H1 (cell line): ENCODE measurements around the gene SNRK. TPM values are rescaled to one million over a fixed set of nuclear protein-coding genes. Genes with fewer than 3 reads are reported as not detected.

Experiments
- CTCF ChIA-PET: fragments of 300-600 bp; sonication (Branson Sonifier 250); formaldehyde crosslinking; loops from one replicate; lab custom pipeline; 2021; ENCODE audit not compliant: partially characterized antibody; lab: Charles Lee
- POLR2A ChIA-PET: fragments of 300-600 bp; sonication (Branson Sonifier 250); formaldehyde crosslinking; loops from one replicate; lab custom pipeline; 2021; ENCODE audit warnings: inconsistent platforms; ENCODE audit not compliant: partially characterized antibody; lab: Charles Lee
- DNase-seq, 2 experiments: peaks; one replicate each; pipeline versions ENCODE4 v3.0.0 to v3.0.0-alpha.2; 2010 to 2022; ENCODE audit warnings: low spot score in 2 of 2, low read depth in 1 of 2, mixed read lengths in 1 of 2
- FAIRE-seq: peaks from 2 replicates; lab custom pipeline; 2011; peaks lifted over from hg19 to GRCh38; lab: Jason Lieb, UNC
- H2AFZ ChIP-seq: 2 replicates; pipeline ENCODE4 v1.8.1; 2012; ENCODE audit warnings: low read length, inconsistent platforms
- H2AK5ac ChIP-seq: 2 replicates; pipeline ENCODE4 v1.6.1; 2013; ENCODE audit warnings: low read depth, low read length
- H2BK120ac ChIP-seq: replicated peaks from 2 replicates; pipeline ENCODE3; 2013; ENCODE audit warnings: low read depth, low read length, inconsistent platforms
- H2BK12ac ChIP-seq: 2 replicates; pipeline ENCODE4 v1.6.1; 2013; ENCODE audit warnings: low read depth, low read length
- H2BK15ac ChIP-seq: 2 replicates; pipeline ENCODE4 v1.6.1; 2013; ENCODE audit warnings: low read length
- H2BK20ac ChIP-seq: 2 replicates; pipeline ENCODE4 v1.6.1; 2013; ENCODE audit warnings: low read length
- H2BK5ac ChIP-seq: 2 replicates; pipeline ENCODE4 v1.6.1; 2013; ENCODE audit warnings: low read depth, low read length
- H3K14ac ChIP-seq: 2 replicates; pipeline ENCODE4 v1.6.1; 2013; ENCODE audit warnings: inconsistent platforms; ENCODE audit not compliant: insufficient read length
- H3K18ac ChIP-seq: 2 replicates; pipeline ENCODE4 v1.6.1; 2013; ENCODE audit warnings: low read length; ENCODE audit errors: extremely low read depth
- H3K23ac ChIP-seq: 2 replicates; pipeline ENCODE4 v1.6.1; 2013; ENCODE audit warnings: inconsistent platforms; ENCODE audit not compliant: insufficient read length
- H3K23me2 ChIP-seq: 2 replicates; pipeline ENCODE4 v1.6.1; 2013; ENCODE audit warnings: low read depth, low read length
- H3K27ac ChIP-seq: 2 replicates; pipeline ENCODE4 v1.6.1; 2011; ENCODE audit warnings: low read depth, low read length, inconsistent platforms
- H3K27me3 ChIP-seq, 4 experiments: replicated peaks in 1 of 4; 1 replicate in 1 of 4; 2 replicates in 3 of 4; pipeline versions ENCODE4 v1.6.1 to v1.8.1; 2011 to 2013; ENCODE audit warnings: low read length in 3 of 4, mild to moderate bottlenecking in 3 of 4, inconsistent platforms in 2 of 4, mixed read lengths in 2 of 4, moderate library complexity in 1 of 4; ENCODE audit not compliant: control insufficient read depth in 3 of 4, insufficient read depth in 3 of 4; ENCODE audit errors: extremely low read depth in 1 of 4
- H3K36me3 ChIP-seq, 4 experiments: 2 replicates each; pipeline versions ENCODE4 v1.6.1 to v1.8.1; 2011 to 2013; ENCODE audit warnings: mild to moderate bottlenecking in 4 of 4, low read length in 3 of 4, moderate library complexity in 2 of 4, control low read depth in 1 of 4, inconsistent platforms in 1 of 4; ENCODE audit not compliant: insufficient read depth in 4 of 4, control insufficient read depth in 2 of 4
- H3K4ac ChIP-seq: replicated peaks from 2 replicates; pipeline ENCODE3; 2013; ENCODE audit warnings: low read length, low read depth, mixed read lengths, inconsistent platforms; ENCODE audit not compliant: insufficient read length
- H3K4me1 ChIP-seq, 4 experiments: replicated peaks in 1 of 4; 1 replicate in 1 of 4; 2 replicates in 3 of 4; pipeline versions ENCODE4 v1.6.1 to v1.8.1; 2011 to 2013; ENCODE audit warnings: low read length in 3 of 4, inconsistent platforms in 2 of 4, mixed read lengths in 1 of 4; ENCODE audit not compliant: insufficient read depth in 4 of 4, control insufficient read depth in 3 of 4
- H3K4me2 ChIP-seq, 2 experiments: 2 replicates each; pipeline versions ENCODE4 v1.6.1 to v1.8.1; 2011 to 2013; ENCODE audit warnings: low read depth in 2 of 2, low read length in 2 of 2, control low read depth in 1 of 2, inconsistent platforms in 1 of 2, mild to moderate bottlenecking in 1 of 2; ENCODE audit not compliant: insufficient read depth in 1 of 2
- H3K4me3 ChIP-seq, 4 experiments: fragments of 200-600, 300-600 bp in 1 of 4; sonication (generic), shearing (Covaris generic), sonication (Bioruptor Twin) in 1 of 4; 2 replicates each; pipeline versions ENCODE4 v1.5.1 to v1.8.1; 2011 to 2016; ENCODE audit warnings: low read length in 4 of 4, low read depth in 3 of 4, control low read depth in 2 of 4, inconsistent platforms in 2 of 4, mild to moderate bottlenecking in 2 of 4, mixed read lengths in 1 of 4, moderate library complexity in 1 of 4; ENCODE audit not compliant: insufficient read depth in 2 of 4; ENCODE audit errors: extremely low read depth in 1 of 4
- H3K56ac ChIP-seq: replicated peaks from 2 replicates; pipeline ENCODE3; 2013; ENCODE audit warnings: low read depth, mild to moderate bottlenecking, mixed read lengths, low read length, inconsistent platforms; ENCODE audit not compliant: insufficient read length
- H3K79me1 ChIP-seq: 2 replicates; pipeline ENCODE4 v1.6.1; 2013; ENCODE audit warnings: low read depth, low read length, control low read depth
- H3K79me2 ChIP-seq, 2 experiments: 2 replicates each; pipeline versions ENCODE4 v1.6.1 to v1.8.1; 2012 to 2013; ENCODE audit warnings: low read length in 2 of 2, mild to moderate bottlenecking in 2 of 2, inconsistent platforms in 1 of 2; ENCODE audit not compliant: insufficient read depth in 2 of 2, control insufficient read depth in 1 of 2
- H3K9ac ChIP-seq, 4 experiments: replicated peaks in 1 of 4; 1 replicate in 1 of 4; 2 replicates in 3 of 4; pipeline versions ENCODE4 v1.6.1 to v1.8.1; 2011 to 2013; ENCODE audit warnings: low read depth in 3 of 4, low read length in 3 of 4, control low read depth in 2 of 4, mild to moderate bottlenecking in 2 of 4, moderate library complexity in 2 of 4, inconsistent platforms in 1 of 4; ENCODE audit errors: extremely low read depth in 1 of 4
- H3K9me3 ChIP-seq, 2 experiments: 2 replicates each; pipeline versions ENCODE4 v1.6.1 to v1.8.1; 2012 to 2013; ENCODE audit warnings: mild to moderate bottlenecking in 2 of 2, moderate library complexity in 2 of 2, control low read depth in 1 of 2, inconsistent platforms in 1 of 2, low read depth in 1 of 2, low read length in 1 of 2, mixed read lengths in 1 of 2; ENCODE audit not compliant: insufficient read depth in 2 of 2
- H4K20me1 ChIP-seq, 2 experiments: replicated peaks in 1 of 2; 2 replicates each; pipeline versions ENCODE3 to v1.8.1; 2011 to 2013; ENCODE audit warnings: inconsistent platforms in 2 of 2, low read length in 2 of 2, mild to moderate bottlenecking in 1 of 2; ENCODE audit not compliant: insufficient read depth in 2 of 2, control insufficient read depth in 1 of 2
- H4K5ac ChIP-seq: 2 replicates; pipeline ENCODE4 v1.6.1; 2013; ENCODE audit warnings: low read length, low read depth, mixed read lengths, inconsistent platforms; ENCODE audit not compliant: insufficient read length
- H4K8ac ChIP-seq: 2 replicates; pipeline ENCODE4 v1.8.0; 2013; ENCODE audit warnings: mild to moderate bottlenecking, moderate library complexity, low read length, inconsistent platforms; ENCODE audit not compliant: insufficient read depth; ENCODE audit errors: extremely low read depth
- H4K91ac ChIP-seq: replicated peaks from 2 replicates; pipeline ENCODE3; 2013; ENCODE audit warnings: low read length, mixed read lengths, inconsistent platforms; ENCODE audit not compliant: insufficient read length
- TEAD4 ChIP-seq: IDR thresholded peaks from 2 replicates; pipeline ENCODE4 v1.6.1; 2012; ENCODE audit warnings: low read depth, low read length, inconsistent platforms, mixed read lengths
- WGBS, 2 experiments: shearing (Covaris generic) in 1 of 2; methylation state at CpG; one replicate each; pipeline versions ENCODE4 v1.1.6 to v1.1.7; 2013 to 2015; ENCODE audit warnings: low lambda C conversion rate in 2 of 2, mixed read lengths in 2 of 2, inconsistent platforms in 1 of 2, low coverage in 1 of 2, missing lambda C conversion rate in 1 of 2; ENCODE audit not compliant: insufficient replicate concordance in 2 of 2, insufficient coverage in 1 of 2, insufficient read length in 1 of 2; ENCODE audit errors: extremely low coverage in 1 of 2, missing lambda C conversion rate in 1 of 2; 5-methylcytosine and 5-hydroxymethylcytosine counted together
- polyA plus RNA-seq, 7 experiments: library from polyadenylated mRNA; depleted of rRNA in 3 of 7; stranded (reverse) in 5 of 7; unstranded in 2 of 7; fragments of >200 nt in 5 of 7; fragments of 200-250 nt in 2 of 7; gene quantifications; 1 replicate in 5 of 7; 2 replicates in 1 of 7; 4 replicates in 1 of 7; pipeline versions ENCODE4 v1.2.1 to v1.2.3, GENCODE V29; 2011 to 2013; ENCODE audit warnings: missing spikeins in 2 of 7, mixed read lengths in 2 of 7
- total RNA-seq: library from RNA; stranded (reverse); fragmentation: NEBNext Ultra II Directional; extraction: Animal tissue kit (Norgen Biotek cat#: 25700); gene quantifications from 2 replicates; pipeline ENCODE4 v1.2.1, GENCODE V29; 2021

The SNRK gene
- total and polyA plus RNA-seq, 2 of the 8 experiments (the other 6 are each of a cell fraction or from before 2014, with no cell fraction given) = 4.4 to 11.7 TPM

- Histone ChIP-seq H2BK5ac (no peak overlapping the region), H3K23ac (no peak overlapping the region), H3K4me2 (no peak overlapping the region), H2BK15ac (no peak overlapping the region), H4K8ac (no peak overlapping the region), H3K56ac (no peak overlapping the region), H4K91ac (no peak overlapping the region), H3K9me3 (no peaks in the 10 kb centered on the region; a peak in 1 of 4 replicates), H3K23me2 (no peaks in the 10 kb centered on the region), H3K4ac (no peak overlapping the region), H2BK20ac (no peak overlapping the region), H3K27me3 (peaks cover 0 to 3% (median 0%) of the 10 kb centered on the region in 4 experiments; a peak in 1 of 7 replicates), H3K14ac (no peak overlapping the region), H2BK12ac (no peak overlapping the region), H2AK5ac (no peak overlapping the region), H3K36me3 (peaks cover 2 to 14% (median 9%) of the 10 kb centered on the region in 4 experiments; a peak in 4 of 8 replicates), H2AFZ (no peak overlapping the region), H3K79me1 (no peaks in the 10 kb centered on the region), H3K4me1 (no peaks in the 10 kb centered on the region; a peak in 2 of 7 replicates), H3K9ac (no peak overlapping the region; a peak in 1 of 7 replicates), H4K5ac (no peak overlapping the region), H4K20me1 (no peaks in the 10 kb centered on the region), H3K79me2 (no peaks in the 10 kb centered on the region), H3K18ac (no peak overlapping the region), H3K27ac (no peak overlapping the region), H3K4me3 (no peak overlapping the region), H2BK120ac (no peak overlapping the region)
- FAIRE-seq (no peak), DNase-seq (no peak)
- WGBS, 2 experiments = 95% methylated on average over 4 of the region's 4 CpGs; no CpG with 5 or more reads in 1 of the 2 experiments
- CTCF ChIA-PET = interaction anchor here (0.6 kb wide), 1 partner anchor 117 kb away, joined by 3 read pairs; no protein-coding TSS in a partner anchor
- TF ChIP-seq TEAD4 = no peak
- POLR2A ChIA-PET = interaction anchor here (1.2 kb wide), 2 partner anchors 10 to 13 kb away, joined by 3 to 5 read pairs; no protein-coding TSS in a partner anchor
Measured at GRCh38 chr3:43348852-43349574, 62.7 kb downstream of the SNRK start.
